GM11168 (cell line): ENCODE data around the gene GOSR1.
"Not testable (repeated sequence)": the region's sequence is repeated elsewhere in the genome, so short reads cannot be mapped to it uniquely, and the experiment has no call there.

Experiments used
- in situ Hi-C: fragments of 300-500 bp; cut with MboI; formaldehyde crosslinking; loops from one replicate; pipeline ENCODE4 v1.12.0; 2022; ENCODE audit warnings: low sequenced_read_pairs; ENCODE audit not compliant: unreplicated experiment

The GOSR1 gene

GRCh38 chr17:30572651-30573554, 95.7 kb downstream of the GOSR1 start:
- in situ Hi-C loops = not testable (repeated sequence)

- in situ Hi-C loops = no loop called here
Measured at GRCh38 chr17:30573603-30574175, 96.5 kb downstream of the GOSR1 start.

DNA sequence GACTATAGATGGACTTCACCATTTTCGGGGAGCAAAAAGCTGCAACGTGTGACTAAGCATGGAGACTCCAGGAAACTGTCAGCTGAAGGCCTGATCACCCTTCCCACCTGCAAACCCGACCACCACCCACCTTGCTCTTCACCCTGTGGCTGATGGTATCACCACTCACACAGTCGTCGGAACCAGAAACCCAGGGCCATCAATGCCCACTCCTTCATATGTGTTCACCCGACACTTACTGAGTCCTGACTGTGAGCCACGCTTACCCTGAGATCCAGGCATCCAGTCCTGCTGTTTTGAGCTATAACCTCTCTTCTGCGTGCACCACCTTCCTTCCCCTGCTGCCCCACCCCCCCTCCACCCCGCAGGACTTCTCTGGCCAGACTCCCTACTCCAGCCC, 97.1 kb downstream of the GOSR1 start:
- in situ Hi-C loops = not testable (repeated sequence)

DNA sequence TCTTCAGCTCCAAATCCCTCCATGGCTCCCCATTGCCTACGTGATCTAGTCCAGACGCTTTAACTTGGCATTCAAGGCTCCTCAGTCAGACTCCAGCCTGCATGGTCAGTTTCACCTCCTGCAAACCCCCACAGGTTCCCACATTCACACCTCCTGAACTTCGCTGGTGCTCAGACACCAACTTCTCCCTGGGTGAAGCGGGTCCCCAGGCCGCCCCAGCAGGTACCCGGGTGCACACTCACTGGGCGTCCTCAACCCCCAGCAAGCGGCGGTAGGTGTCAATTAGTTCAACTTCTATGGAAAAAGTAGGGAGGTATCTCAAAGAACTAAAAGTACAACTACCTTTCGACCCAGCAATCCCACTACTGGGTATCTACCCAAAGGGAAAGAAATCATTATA, 97.6 kb downstream of the GOSR1 start:
- in situ Hi-C loops = not testable (repeated sequence)

DNA sequence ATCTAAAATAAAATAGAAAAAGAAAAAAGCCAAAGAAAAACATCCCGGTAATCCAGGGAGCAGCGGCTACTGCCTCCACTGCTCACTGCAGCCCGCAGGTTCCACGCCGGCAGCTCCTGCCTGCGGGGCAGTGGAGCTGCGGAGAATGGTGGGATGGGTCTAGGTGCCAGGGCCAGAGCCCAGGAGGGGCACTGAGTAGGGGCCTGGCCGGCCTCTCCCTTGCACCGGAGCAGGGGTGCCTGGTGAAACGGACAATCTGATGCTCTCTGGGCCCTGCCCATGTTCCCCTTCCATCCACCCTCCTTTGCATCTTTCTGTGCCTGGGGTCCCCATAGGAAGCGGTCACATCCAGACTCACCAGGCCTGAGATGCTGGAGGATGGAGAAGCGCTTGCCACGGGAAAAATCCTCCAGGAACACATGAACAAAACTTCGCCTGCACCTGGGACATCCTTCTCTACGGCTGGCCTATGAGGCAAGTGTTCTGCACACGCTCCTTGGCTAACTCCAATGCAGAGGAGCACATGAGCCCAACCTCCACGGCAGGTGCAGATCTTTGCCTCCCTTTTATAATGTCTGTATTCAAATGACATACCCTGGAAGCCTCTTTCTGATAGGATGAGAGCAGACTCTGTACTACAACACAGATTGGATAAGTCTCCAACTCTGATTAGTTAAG, 98.6 kb downstream of the GOSR1 start:
- in situ Hi-C loops = not testable (repeated sequence)

- in situ Hi-C loops = no loop called here
Measured at GRCh38 chr17:30576326-30576861, 99.2 kb downstream of the GOSR1 start.
